WI38 (cell line): ENCODE data around the gene CLRN1.

Source experiments
- H3K4me3 ChIP-seq: 2 replicates; pipeline ENCODE4 v1.5.1; 2011; ENCODE audit warnings: low read depth, mild to moderate bottlenecking, control low read depth, low read length
- TF ChIP-seq, protein P1 (sequence below): IDR thresholded peaks from 2 replicates; pipeline ENCODE4 v1.5.1; 2012; ENCODE audit warnings: low read depth, mild to moderate bottlenecking, control low read depth, low read length

Gene CLRN1

DNA sequence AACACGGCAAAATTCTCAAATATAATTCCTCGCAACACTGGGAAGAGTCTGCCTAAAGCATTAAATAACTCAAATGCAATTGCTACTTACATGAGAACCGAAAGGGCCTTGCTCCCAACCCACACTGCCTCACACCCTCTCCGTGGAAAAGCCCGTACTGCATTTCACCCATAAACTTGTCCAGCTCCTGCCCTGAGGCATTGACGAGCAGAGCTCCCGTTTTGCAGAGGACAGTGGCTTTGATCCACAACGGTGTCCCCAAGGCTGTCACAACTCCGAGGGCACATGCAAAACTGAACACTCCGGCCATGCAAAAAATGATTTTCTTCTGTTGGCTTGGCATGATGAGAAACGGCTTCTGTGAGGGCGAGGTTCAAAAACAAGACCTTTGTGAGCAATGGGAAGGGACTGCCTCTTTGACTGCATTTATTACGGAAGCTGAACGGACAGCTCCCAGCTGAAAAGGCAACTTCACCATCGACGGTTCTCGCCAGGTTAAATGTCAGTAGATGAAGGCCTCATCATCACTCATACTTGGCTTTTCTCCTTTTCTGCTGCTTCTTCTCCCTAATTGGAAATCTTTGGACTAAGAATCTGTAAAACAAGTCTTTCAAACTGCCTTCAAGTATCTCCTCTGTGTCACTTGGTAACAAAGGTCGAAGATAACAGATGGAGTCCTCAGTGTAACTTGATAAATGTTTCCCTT is at the start of gene CLRN1:
CLRN1 (minus strand) TSS at position 362 of the 706 bp plus-strand sequence; CDS start at position 343, 19 bp downstream.
- TF ChIP-seq, protein P1, sequence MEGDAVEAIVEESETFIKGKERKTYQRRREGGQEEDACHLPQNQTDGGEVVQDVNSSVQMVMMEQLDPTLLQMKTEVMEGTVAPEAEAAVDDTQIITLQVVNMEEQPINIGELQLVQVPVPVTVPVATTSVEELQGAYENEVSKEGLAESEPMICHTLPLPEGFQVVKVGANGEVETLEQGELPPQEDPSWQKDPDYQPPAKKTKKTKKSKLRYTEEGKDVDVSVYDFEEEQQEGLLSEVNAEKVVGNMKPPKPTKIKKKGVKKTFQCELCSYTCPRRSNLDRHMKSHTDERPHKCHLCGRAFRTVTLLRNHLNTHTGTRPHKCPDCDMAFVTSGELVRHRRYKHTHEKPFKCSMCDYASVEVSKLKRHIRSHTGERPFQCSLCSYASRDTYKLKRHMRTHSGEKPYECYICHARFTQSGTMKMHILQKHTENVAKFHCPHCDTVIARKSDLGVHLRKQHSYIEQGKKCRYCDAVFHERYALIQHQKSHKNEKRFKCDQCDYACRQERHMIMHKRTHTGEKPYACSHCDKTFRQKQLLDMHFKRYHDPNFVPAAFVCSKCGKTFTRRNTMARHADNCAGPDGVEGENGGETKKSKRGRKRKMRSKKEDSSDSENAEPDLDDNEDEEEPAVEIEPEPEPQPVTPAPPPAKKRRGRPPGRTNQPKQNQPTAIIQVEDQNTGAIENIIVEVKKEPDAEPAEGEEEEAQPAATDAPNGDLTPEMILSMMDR: no peak
- H3K4me3 ChIP-seq: no peak within 1 kb of the TSS

DNA sequence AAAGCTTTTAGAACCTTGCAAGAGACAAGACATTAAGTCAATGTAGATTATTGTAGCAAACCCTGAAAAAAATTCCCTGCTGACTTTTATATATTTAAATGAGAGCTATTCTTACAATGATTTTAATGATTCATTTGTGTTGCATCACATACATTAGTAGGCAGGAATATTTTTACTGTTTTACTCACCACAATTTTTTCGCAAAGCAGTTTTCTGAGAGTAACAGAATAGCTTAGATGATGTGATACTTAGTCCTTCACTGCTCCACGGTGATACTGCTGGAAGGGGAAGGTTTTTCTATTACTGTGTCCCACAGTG is 43.9 kb upstream of the CLRN1 start:
- TF ChIP-seq, protein P1: no peak
- no peak overlapping the region for H3K4me3 ChIP-seq

- TF ChIP-seq, protein P1: no peak
Observed at GRCh38 chr3:151015767-151016477, 43.4 kb upstream of the CLRN1 start.

GRCh38 chr3:151015181-151015580 is 42.7 kb upstream of the CLRN1 start:
- TF ChIP-seq, protein P1: no peak
- H3K4me3 ChIP-seq: no peak overlapping the region

More at GRCh38 chr3:151015767-151016477, 43.4 kb upstream of the CLRN1 start:
- no peak overlapping the region for H3K4me3 ChIP-seq

- H3K4me3 ChIP-seq: no peak overlapping the region
- TF ChIP-seq, protein P1: no peak
Observed at GRCh38 chr3:151014501-151015018, 42.0 kb upstream of the CLRN1 start.

GRCh38 chr3:151012753-151013152 is 40.2 kb upstream of the CLRN1 start:
- TF ChIP-seq, protein P1: no peak
- H3K4me3 ChIP-seq: no peak overlapping the region

- TF ChIP-seq, protein P1: no peak
- no peak overlapping the region for H3K4me3 ChIP-seq
Observed at GRCh38 chr3:151011427-151011826, 38.9 kb upstream of the CLRN1 start.
